BJ (cell line): ENCODE results near the gene COBLL1. TPM values are rescaled to one million over a fixed set of nuclear protein-coding genes. Genes with fewer than 3 reads are reported as not detected.

Experiments used
- CTCF ChIA-PET: fragments of 350-600 bp; formaldehyde crosslinking; extraction: SDS; loops from one replicate; lab custom pipeline; 2021; ENCODE audit warnings: antibody characterized with exemption, inconsistent platforms; lab: Yijun Ruan, JAX
- POLR2A ChIA-PET: fragments of 300-600 bp; sonication (Branson Sonifier 250); formaldehyde crosslinking; extraction: SDS; loops from one replicate; lab custom pipeline; 2021; ENCODE audit warnings: antibody characterized with exemption; lab: Charles Lee
- DNase-seq: peaks from one replicate; pipeline ENCODE4 v3.0.0-alpha.2; 2011; ENCODE audit warnings: low read depth
- H3K27me3 ChIP-seq: 2 replicates; pipeline ENCODE4 v1.6.0; 2011; ENCODE audit warnings: low read length; ENCODE audit not compliant: control insufficient read depth, insufficient read depth
- H3K36me3 ChIP-seq: 2 replicates; pipeline ENCODE4 v1.5.1; 2011; ENCODE audit warnings: low read length; ENCODE audit not compliant: control insufficient read depth, insufficient read depth
- H3K4me3 ChIP-seq: 2 replicates; pipeline ENCODE4 v1.5.1; 2011; ENCODE audit warnings: low read depth, mild to moderate bottlenecking, control low read depth, low read length
- CTCF ChIP-seq: IDR thresholded peaks from 2 replicates; pipeline ENCODE4 v1.5.1; 2011; ENCODE audit warnings: low read depth, mild to moderate bottlenecking, control low read depth, inconsistent platforms, low read length, moderate library complexity; ENCODE audit not compliant: insufficient read depth
- polyA plus RNA-seq: library from polyadenylated mRNA; depleted of rRNA; stranded (reverse); fragments of >200 nt; gene quantifications from 2 replicates; pipeline ENCODE4 v1.2.3, GENCODE V29; 2011

The COBLL1 gene
- polyA plus RNA-seq, 1 experiment: 34.2 TPM

DNA sequence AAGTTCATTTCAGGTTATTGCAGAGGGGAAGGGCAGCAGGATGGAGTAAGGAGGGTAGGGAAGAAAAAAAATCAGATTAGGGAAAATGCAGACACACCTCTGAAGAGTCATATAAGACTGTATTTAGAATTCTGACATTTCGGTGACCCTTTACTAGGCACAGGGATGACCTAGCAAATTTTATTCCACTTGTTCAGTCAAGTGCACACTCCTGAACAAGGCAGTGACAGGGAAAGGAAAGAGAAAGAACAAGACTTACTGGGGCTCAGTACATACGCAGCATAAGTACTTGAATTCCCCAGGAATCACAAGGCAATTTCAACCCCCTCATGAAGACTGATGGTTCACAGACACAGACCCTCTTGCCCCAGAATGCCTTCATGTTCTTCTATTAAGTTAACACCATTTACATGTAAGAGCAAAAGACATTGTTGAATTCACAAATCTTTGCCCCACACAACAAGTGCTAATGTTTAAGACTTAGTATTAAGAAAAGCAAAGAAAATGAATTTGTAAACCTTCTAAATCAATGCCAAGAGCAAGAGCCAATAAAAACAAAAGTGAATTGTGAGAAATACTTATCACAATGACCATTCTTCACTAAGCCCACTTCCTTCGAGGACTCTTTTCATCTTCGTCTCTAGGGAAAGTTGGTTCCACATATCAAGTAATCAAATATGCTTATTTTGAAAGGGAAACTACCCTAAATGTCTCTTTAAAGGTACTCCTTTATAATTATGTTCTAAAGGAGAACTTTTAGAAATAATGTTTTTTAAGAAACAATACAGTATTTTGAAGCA lies 47.0 kb downstream of the COBLL1 start:
- Histone ChIP-seq H3K27me3 (no peaks in the 10 kb centered on the region), H3K4me3 (no peak overlapping the region), H3K36me3 (no peaks in the 10 kb centered on the region)
- ChIA-PET POLR2A (no interaction called here), CTCF (no interaction called here)
- no peak for DNase-seq
- no peak for TF ChIP-seq CTCF

DNA sequence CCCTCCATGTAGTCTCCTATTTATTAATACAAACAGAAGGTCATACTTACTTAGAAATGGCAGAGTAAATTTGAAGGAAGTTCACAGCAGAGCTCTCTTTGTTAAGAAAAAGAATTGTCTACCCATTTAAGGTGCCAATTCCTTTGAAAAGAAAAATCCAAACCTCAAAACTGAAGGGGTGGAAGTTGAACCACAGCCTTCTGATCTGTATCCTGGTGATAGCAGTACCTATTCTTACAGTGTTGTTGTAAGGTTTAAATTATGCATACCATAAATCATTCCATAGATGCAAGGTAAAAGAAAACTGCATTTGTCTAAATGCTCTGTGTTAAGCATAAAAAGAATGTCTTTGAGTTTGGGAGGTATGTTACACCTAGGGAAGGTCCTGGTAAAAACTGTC lies 47.6 kb downstream of the COBLL1 start:
- no peak for DNase-seq
- ChIA-PET POLR2A (no interaction called here), CTCF (no interaction called here)
- no peaks in the 10 kb centered on the region for H3K27me3 ChIP-seq
- H3K36me3 ChIP-seq: no peaks in the 10 kb centered on the region
- H3K4me3 ChIP-seq: no peak overlapping the region
- no peak for TF ChIP-seq CTCF

GRCh38 chr2:164793529-164793928 lies 48.1 kb downstream of the COBLL1 start:
- no peaks in the 10 kb centered on the region for H3K36me3 ChIP-seq
- no peak for DNase-seq
- no peak overlapping the region for H3K4me3 ChIP-seq

GRCh38 chr2:164792316-164793170 lies 49.1 kb downstream of the COBLL1 start:
- TF ChIP-seq CTCF: no peak
- no peaks in the 10 kb centered on the region for H3K36me3 ChIP-seq
- ChIA-PET POLR2A (no interaction called here), CTCF (no interaction called here)
- H3K27me3 ChIP-seq: no peaks in the 10 kb centered on the region
- no peak overlapping the region for H3K4me3 ChIP-seq
- DNase-seq: no peak

More at GRCh38 chr2:164793529-164793928, 48.1 kb downstream of the COBLL1 start:
- TF ChIP-seq CTCF: no peak
- ChIA-PET POLR2A (no interaction called here), CTCF (no interaction called here)
- no peaks in the 10 kb centered on the region for H3K27me3 ChIP-seq

- Histone ChIP-seq H3K4me3 (no peak overlapping the region), H3K27me3 (no peaks in the 10 kb centered on the region), H3K36me3 (no peaks in the 10 kb centered on the region)
- no peak for DNase-seq
- no peak for TF ChIP-seq CTCF
- CTCF ChIA-PET: interaction anchor here (0.6 kb wide), 1 partner anchor 36 kb away, joined by 4 read pairs; no protein-coding TSS in a partner anchor
- POLR2A ChIA-PET: no interaction called here
Observed at GRCh38 chr2:164789968-164790367, 51.7 kb downstream of the COBLL1 start.
